GM12873 (cell line): ENCODE data around the gene HCN2.

Source experiments
- TF ChIP-seq, protein P1 (sequence below): IDR thresholded peaks from 2 replicates; pipeline ENCODE4 v1.5.1; 2012; ENCODE audit warnings: low read depth, mild to moderate bottlenecking, moderate library complexity, low read length, control low read depth; ENCODE audit not compliant: insufficient read depth; ENCODE audit errors: missing control alignments

The HCN2 gene

DNA sequence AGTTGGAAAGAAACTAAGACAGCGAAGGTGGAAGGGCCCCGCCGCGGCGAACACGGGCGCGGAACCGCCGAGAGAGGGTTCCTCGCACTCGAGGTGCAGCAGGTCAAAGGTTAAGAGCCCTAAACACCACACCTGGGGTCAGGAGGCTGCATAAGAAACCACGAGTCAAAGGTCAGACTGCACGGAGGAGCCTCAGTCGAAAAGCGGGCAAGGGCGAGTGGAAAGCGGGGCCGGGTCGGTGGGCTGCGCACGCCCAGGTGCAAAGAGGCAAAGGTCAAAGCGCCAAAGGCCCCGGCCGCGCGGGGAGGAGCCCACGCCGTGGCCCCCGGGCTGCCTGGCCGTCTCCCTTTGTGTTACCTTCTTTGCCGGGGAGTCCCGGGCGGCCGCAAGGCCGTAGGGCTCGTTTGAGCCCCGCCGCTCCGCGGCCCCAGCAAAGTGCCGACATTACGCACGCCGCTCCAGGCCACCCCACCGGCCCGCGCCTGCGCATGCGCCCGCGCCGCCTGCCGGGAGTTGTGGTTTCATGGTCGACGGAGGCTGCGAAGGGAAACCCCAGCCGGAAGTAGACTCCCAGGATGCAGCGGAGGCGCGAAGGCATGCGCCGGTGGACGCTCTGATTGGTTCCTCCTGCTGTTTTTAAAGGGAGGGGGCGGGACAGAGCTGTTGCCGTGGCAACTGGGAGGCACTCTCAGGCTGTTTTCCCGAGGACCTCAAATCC, 43.5 kb downstream of the HCN2 start, which contains the start of gene POLRMT:
TSS of gene POLRMT (minus strand) at position 470 of the 718 bp plus-strand sequence. CDS start at position 445, 25 bp downstream.
- TF ChIP-seq, protein P1, sequence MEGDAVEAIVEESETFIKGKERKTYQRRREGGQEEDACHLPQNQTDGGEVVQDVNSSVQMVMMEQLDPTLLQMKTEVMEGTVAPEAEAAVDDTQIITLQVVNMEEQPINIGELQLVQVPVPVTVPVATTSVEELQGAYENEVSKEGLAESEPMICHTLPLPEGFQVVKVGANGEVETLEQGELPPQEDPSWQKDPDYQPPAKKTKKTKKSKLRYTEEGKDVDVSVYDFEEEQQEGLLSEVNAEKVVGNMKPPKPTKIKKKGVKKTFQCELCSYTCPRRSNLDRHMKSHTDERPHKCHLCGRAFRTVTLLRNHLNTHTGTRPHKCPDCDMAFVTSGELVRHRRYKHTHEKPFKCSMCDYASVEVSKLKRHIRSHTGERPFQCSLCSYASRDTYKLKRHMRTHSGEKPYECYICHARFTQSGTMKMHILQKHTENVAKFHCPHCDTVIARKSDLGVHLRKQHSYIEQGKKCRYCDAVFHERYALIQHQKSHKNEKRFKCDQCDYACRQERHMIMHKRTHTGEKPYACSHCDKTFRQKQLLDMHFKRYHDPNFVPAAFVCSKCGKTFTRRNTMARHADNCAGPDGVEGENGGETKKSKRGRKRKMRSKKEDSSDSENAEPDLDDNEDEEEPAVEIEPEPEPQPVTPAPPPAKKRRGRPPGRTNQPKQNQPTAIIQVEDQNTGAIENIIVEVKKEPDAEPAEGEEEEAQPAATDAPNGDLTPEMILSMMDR, result no peak

GRCh38 chr19:633786-634639, 44.3 kb downstream of the HCN2 start:
- TF ChIP-seq, protein P1, result no peak

- TF ChIP-seq, protein P1, result no peak
Measured at GRCh38 chr19:634975-635652, 45.4 kb downstream of the HCN2 start.

- TF ChIP-seq, protein P1, result no peak
Measured at GRCh38 chr19:638906-639252, 49.2 kb downstream of the HCN2 start.

- TF ChIP-seq, protein P1, result no peak
Measured at GRCh38 chr19:639253-640160, 49.8 kb downstream of the HCN2 start, which contains the start of gene FGF22. TSS of gene FGF22 (plus strand) at chr19:639879. CDS start at chr19:639926, 47 bp downstream.

DNA sequence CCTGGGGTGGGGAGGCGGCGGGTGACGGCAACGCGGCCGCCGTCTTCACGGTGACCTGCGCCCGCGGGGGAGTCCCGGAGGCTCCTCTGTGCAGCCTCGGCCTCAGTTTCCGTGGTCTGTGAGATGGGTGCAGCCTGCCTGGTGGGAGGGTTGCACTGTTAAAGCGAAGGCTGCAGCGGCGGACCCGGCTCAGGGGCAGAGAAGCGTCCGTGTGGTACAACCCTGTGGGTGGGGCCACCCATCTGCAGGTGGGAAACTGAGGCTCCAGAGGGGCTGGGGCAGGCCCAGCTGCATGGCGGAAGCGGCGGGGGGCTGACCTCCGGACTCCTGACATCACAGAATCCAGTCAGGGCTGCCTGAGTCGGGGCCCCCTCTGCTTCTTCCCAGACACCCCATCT, 50.5 kb downstream of the HCN2 start:
- TF ChIP-seq, protein P1, result no peak
